Activated CD4-positive, alpha-beta T cell treated with anti-CD3 and anti-CD28 coated beads, Interleukin-2, amount 50 U/mL, for 24 hours (primary cell): ENCODE results near the gene REELD1.

ENCODE experiments used
- DNase-seq, 2 donors: peaks; one replicate each; pipeline ENCODE4 v3.0.0-alpha.2; 2020; ENCODE audit warnings: low read depth in 1 of 2, low spot score in 1 of 2

The REELD1 gene

DNA sequence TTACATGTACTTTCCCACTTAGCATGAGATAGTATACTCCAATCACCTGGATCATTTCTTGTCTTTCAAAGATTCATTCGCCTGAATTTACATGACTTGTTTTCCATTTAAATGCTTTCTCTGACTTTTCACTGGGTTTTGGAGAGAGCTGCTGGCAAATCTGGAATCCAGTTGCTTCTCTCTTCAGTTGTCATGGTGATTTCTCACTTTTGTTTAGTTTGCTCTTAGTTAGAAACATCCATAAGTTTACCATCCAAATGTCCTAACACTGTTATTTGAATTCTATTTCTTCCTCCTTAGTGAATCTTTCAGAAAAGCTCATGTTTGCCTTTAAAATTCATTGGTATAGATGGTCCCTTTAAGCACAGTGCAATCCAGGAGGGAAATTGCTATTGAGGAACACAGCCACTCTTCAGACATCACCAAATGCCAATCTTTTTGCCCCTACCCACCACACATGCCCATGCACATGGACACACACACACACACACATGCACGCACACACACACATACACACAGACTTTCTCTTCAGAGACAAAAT is 51.7 kb downstream of the REELD1 start:
- DNase-seq, result no peak

DNA sequence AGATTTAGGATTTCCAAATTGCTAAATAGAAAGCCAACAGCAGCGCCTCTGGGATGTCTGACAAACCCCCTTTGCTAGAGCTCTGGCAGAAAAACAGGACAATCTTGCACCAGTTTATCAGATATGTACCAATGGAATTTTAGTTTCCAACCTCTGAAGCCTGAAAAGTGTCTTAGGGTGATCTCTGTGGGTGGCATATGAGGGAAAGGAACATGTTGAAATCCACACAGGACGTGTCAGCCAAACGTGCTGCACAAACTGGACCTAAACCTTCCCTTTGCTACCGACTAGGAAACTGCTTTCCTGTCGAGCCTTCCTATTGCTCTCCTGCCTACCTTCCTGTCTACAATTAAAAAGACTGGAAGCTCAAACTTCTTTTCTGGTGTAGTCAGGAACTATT is 53.5 kb downstream of the REELD1 start:
- no peak for DNase-seq

DNA sequence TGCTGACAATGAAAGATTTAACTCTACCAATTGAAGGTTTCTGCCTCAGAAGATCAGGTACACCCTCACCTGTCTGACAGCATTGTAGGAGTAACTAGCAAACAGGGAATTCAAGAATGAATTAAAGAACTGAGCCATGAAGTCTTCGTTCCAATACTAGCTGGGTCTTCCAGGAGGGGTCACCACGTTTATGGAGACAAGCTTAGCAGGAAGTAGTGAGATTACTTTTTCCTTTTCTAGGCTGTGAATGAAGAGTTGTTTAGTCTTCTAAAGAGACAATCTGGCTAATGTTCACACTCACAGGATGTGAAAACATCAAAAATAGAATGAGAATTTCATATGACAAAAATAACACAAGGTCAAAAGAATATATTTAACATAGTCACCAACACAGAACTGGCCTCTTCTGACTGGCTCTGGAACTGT is 54.9 kb downstream of the REELD1 start:
- DNase-seq, result no peak

DNA sequence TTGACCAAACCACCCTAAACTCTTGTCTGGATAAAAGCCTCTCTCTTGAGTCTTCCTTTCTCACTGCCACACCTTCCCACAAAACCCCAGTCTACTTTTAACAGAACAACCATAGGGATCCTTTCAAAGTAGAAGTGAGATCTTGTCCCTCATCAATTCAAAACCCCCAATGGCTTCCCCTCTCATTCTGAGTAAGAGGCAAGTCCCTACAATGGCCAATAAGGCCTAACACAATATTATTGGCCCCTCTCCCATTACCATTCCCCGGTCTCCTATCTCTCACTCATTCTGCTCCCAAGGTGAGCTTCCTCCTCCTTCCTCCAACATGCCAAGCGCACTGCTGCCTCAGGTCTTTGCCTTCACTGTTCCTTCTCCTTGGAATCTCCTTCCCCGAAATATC is 57.1 kb downstream of the REELD1 start:
- no peak for DNase-seq

DNA sequence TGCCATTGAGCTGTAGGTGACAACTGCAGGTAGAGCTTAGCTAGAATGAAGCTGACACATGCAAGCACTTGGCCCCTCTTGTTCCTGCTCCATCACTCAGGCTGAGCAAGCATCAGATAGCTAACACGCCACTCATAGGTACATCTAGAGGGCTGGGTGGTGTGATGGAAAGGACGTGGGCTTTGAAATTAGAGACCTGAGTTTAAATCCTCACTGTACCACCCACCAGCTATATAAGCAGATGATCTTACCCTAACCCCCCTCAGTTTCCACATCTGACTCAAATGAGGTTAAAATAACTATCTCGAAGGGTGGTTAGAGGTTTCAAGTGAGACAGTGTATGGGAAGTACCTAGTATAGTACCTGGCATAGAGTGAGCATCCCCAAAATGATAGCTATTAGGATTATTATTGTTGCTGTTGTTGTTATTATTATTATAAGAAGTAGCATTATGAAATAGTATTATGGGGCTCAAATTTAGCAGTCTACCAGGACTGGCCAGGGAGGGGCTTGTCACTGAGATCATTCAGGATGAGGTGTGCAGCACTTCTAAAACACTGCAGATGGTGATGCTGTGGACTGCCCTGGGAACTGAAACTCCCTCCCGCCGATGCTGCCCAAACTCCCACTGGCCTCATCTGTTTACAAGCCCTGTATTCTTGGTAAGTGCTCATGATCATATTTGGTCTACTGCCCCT is 59.0 kb downstream of the REELD1 start:
- DNase-seq, result no peak

DNA sequence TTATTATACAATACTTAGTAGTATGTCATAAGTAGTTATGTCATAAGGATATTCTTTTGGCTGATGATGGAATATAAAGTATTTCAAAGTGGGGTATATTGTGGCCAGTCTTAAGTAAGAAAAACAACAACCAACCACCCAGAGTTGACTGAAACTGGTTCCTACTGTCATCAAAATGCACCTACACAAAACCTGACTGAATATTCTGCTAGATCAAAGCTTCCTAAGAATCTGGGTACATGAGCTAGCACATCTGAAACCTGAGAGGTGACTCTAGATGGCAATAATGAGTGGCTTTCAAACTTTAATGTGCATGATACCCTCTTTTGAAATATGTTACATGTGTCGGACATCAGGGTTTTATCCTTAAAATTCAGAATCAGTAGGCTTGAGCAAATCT is 60.4 kb downstream of the REELD1 start:
- no peak for DNase-seq

DNA sequence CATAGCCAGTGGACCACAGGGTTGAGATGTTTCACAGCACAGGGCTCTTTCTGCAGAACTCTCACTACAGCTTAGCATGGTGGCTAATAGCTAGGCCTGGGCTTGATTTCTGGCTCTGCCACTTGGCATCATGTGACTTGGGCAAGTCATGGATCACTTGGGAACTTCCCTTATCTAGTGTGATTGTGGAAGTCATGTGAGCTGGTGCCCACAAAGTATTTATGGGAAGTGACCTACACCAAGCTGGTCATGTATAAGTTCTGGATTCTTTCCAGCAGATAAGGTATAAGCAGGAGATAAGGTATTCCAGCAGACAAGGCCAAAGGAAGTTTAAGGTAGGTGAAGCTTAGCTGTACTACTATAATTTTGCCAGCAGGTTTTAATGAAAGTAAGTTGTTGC is 61.0 kb downstream of the REELD1 start:
- DNase-seq, result no peak

DNA sequence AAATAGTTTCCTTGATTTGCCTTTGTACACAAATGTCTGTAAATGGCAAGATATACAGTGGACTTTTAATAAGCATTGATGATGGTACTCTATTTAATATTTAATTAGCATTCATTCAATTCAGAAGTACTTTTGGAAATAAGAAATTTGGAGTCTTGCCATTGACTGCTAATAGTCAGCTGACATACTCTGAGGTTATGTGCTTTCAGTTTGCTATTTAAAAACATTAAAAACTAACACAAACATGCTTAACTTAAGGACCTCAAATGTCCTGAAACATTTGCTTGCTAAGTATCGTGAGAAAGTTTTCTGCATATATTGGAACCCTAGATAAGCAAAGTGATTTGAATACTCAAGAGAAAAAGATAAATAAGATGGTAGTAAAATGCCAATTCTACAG is 64.6 kb downstream of the REELD1 start:
- no peak for DNase-seq
